IgD-negative memory B cell (primary cell): ENCODE results near the gene SRRT. TPM values are rescaled to one million over a fixed set of nuclear protein-coding genes. Genes with fewer than 3 reads are reported as not detected.

ENCODE experiments used
- H3K27ac Mint-ChIP-seq, 3 donors: one replicate each; pipeline ENCODE4 v1.8.0; 2020 to 2022; ENCODE audit warnings: mild to moderate bottlenecking in 3 of 3, mixed read lengths in 3 of 3, moderate library complexity in 1 of 3
- H3K27me3 Mint-ChIP-seq: one replicate; pipeline ENCODE4 v1.8.0; 2021; ENCODE audit warnings: mixed read lengths
- H3K36me3 Mint-ChIP-seq: one replicate; pipeline ENCODE4 v1.8.0; 2020; ENCODE audit warnings: mild to moderate bottlenecking, mixed read lengths
- H3K4me1 Mint-ChIP-seq, 3 donors: one replicate each; pipeline ENCODE4 v1.8.0; 2020 to 2022; ENCODE audit warnings: mixed read lengths in 3 of 3, mild to moderate bottlenecking in 1 of 3
- H3K4me3 Mint-ChIP-seq, 4 donors: one replicate each; pipeline ENCODE4 v1.8.0; 2020 to 2022; ENCODE audit warnings: mild to moderate bottlenecking in 4 of 4, mixed read lengths in 4 of 4, moderate library complexity in 3 of 4
- H3K9me3 Mint-ChIP-seq, 3 donors: one replicate each; pipeline ENCODE4 v1.8.0; 2020 to 2021; ENCODE audit warnings: mixed read lengths in 3 of 3, mild to moderate bottlenecking in 1 of 3
- polyA plus RNA-seq: library from polyadenylated mRNA; unstranded; fragments of 300-500 nt; fragmentation: Illumina TruSeq; gene quantifications from one replicate; pipeline ENCODE4 v1.2.3, GENCODE V29; 2021

The SRRT gene
- polyA plus RNA-seq, 1 donor from 2014 or later: 79.7 TPM

GRCh38 chr7:100882785-100883526 lies 8.1 kb downstream of the SRRT start:
- Mint-ChIP-seq H3K4me3 (no peak overlapping the region), H3K4me1 (peaks cover 30 to 35% (median 32%) of the 10 kb centered on the region in 3 donors), H3K27ac (no peak overlapping the region), H3K27me3 (peaks cover 1% of the 10 kb centered on the region), H3K36me3 (peaks cover 16% of the 10 kb centered on the region), H3K9me3 (no peaks in the 10 kb centered on the region)

- H3K4me3 Mint-ChIP-seq: peak overlapping the region in 1 of 4 donors; percentile 42
- H3K27me3 Mint-ChIP-seq: peaks cover 1% of the 10 kb centered on the region
- H3K9me3 Mint-ChIP-seq: no peaks in the 10 kb centered on the region
- peak overlapping the region; percentile 47 to 80 (median 70) for H3K27ac Mint-ChIP-seq
- peaks cover 13% of the 10 kb centered on the region for H3K36me3 Mint-ChIP-seq
- H3K4me1 Mint-ChIP-seq: peaks cover 29 to 32% (median 31%) of the 10 kb centered on the region in 3 donors
Observed at GRCh38 chr7:100884736-100885439, 10.0 kb downstream of the SRRT start.

- Mint-ChIP-seq H3K4me1 (peaks cover 30 to 32% (median 32%) of the 10 kb centered on the region in 3 donors), H3K4me3 (peak overlapping the region in 2 of 4 donors; percentile 42 to 81), H3K36me3 (peaks cover 13% of the 10 kb centered on the region), H3K27ac (peak overlapping the region in 1 of 3 donors; percentile 47), H3K9me3 (no peaks in the 10 kb centered on the region), H3K27me3 (peaks cover 3% of the 10 kb centered on the region)
Observed at GRCh38 chr7:100885440-100886141, 10.7 kb downstream of the SRRT start.

GRCh38 chr7:100886142-100886935 lies 11.4 kb downstream of the SRRT start:
- Mint-ChIP-seq H3K27ac (peak overlapping the region in 2 of 3 donors; percentile 39 to 93), H3K4me3 (peak overlapping the region in 3 of 4 donors; percentile 42 to 93 (median 67)), H3K27me3 (peaks cover 6% of the 10 kb centered on the region), H3K9me3 (no peaks in the 10 kb centered on the region), H3K36me3 (peaks cover 13% of the 10 kb centered on the region), H3K4me1 (peaks cover 30 to 34% (median 31%) of the 10 kb centered on the region in 3 donors)

- Mint-ChIP-seq H3K4me3 (peak overlapping the region; percentile 72 to 96 (median 93)), H3K4me1 (peaks cover 31 to 38% (median 32%) of the 10 kb centered on the region in 3 donors), H3K27ac (peak overlapping the region; percentile 93 to 96 (median 95)), H3K36me3 (peaks cover 13% of the 10 kb centered on the region), H3K27me3 (peaks cover 10% of the 10 kb centered on the region), H3K9me3 (no peaks in the 10 kb centered on the region)
Observed at GRCh38 chr7:100886936-100887515, 12.1 kb downstream of the SRRT start.

- Mint-ChIP-seq H3K4me1 (peaks cover 31 to 38% (median 32%) of the 10 kb centered on the region in 3 donors), H3K36me3 (peaks cover 13% of the 10 kb centered on the region), H3K4me3 (peak overlapping the region; percentile 72 to 96 (median 93)), H3K27ac (peak overlapping the region; percentile 93 to 96 (median 95)), H3K27me3 (peaks cover 13% of the 10 kb centered on the region), H3K9me3 (no peaks in the 10 kb centered on the region)
Observed at GRCh38 chr7:100887516-100888290, 12.8 kb downstream of the SRRT start.

- Mint-ChIP-seq H3K9me3 (no peaks in the 10 kb centered on the region), H3K4me1 (peaks cover 30 to 38% (median 32%) of the 10 kb centered on the region in 3 donors), H3K27me3 (peaks cover 16% of the 10 kb centered on the region), H3K4me3 (peak overlapping the region; percentile 86 to 96 (median 94)), H3K36me3 (peaks cover 13% of the 10 kb centered on the region), H3K27ac (peak overlapping the region; percentile 87 to 95 (median 93))
Observed at GRCh38 chr7:100888291-100888987, 13.5 kb downstream of the SRRT start.

GRCh38 chr7:100888988-100889750 lies 14.3 kb downstream of the SRRT start, which contains the start of gene UFSP1:
TSS of gene UFSP1 (minus strand) at chr7:100889715. CDS start at chr7:100889271, 444 bp downstream.
- peak within 1 kb of the TSS; percentile 86 to 96 (median 94) for H3K4me3 Mint-ChIP-seq
- peaks cover 18% of the 10 kb centered on the region for H3K27me3 Mint-ChIP-seq
- H3K4me1 Mint-ChIP-seq: peaks cover 30 to 38% (median 32%) of the 10 kb centered on the region in 3 donors
- H3K36me3 Mint-ChIP-seq: peaks cover 13% of the 10 kb centered on the region
- peak within 1 kb of the TSS; percentile 87 to 95 (median 93) for H3K27ac Mint-ChIP-seq
- H3K9me3 Mint-ChIP-seq: no peaks in the 10 kb centered on the region

- H3K4me3 Mint-ChIP-seq: peak overlapping the region; percentile 86 to 96 (median 94)
- H3K9me3 Mint-ChIP-seq: no peaks in the 10 kb centered on the region
- peaks cover 21% of the 10 kb centered on the region for H3K27me3 Mint-ChIP-seq
- peaks cover 8% of the 10 kb centered on the region for H3K36me3 Mint-ChIP-seq
- H3K4me1 Mint-ChIP-seq: peaks cover 27 to 29% (median 28%) of the 10 kb centered on the region in 3 donors
- peak overlapping the region in 1 of 3 donors; percentile 93 for H3K27ac Mint-ChIP-seq
Observed at GRCh38 chr7:100890653-100891567, 16.0 kb downstream of the SRRT start.

- Mint-ChIP-seq H3K27me3 (peaks cover 27% of the 10 kb centered on the region), H3K9me3 (no peaks in the 10 kb centered on the region), H3K27ac (peak overlapping the region in 2 of 3 donors; percentile 35 to 58), H3K4me3 (peak overlapping the region in 3 of 4 donors; percentile 57 to 85 (median 65)), H3K36me3 (peaks cover 7% of the 10 kb centered on the region), H3K4me1 (peaks cover 26 to 28% (median 27%) of the 10 kb centered on the region in 3 donors)
Observed at GRCh38 chr7:100891568-100892247, 16.8 kb downstream of the SRRT start.
